ENCODE data around the gene MUC5B. TPM values are rescaled to one million over a fixed set of nuclear protein-coding genes. Genes with fewer than 3 reads are reported as not detected.

Gene MUC5B
- total and polyA plus RNA-seq, 2 of the 13 experiments (the other 11 are each of a cell fraction or from before 2014, with no cell fraction given), result 0.01 TPM; not detected in 1

DNA sequence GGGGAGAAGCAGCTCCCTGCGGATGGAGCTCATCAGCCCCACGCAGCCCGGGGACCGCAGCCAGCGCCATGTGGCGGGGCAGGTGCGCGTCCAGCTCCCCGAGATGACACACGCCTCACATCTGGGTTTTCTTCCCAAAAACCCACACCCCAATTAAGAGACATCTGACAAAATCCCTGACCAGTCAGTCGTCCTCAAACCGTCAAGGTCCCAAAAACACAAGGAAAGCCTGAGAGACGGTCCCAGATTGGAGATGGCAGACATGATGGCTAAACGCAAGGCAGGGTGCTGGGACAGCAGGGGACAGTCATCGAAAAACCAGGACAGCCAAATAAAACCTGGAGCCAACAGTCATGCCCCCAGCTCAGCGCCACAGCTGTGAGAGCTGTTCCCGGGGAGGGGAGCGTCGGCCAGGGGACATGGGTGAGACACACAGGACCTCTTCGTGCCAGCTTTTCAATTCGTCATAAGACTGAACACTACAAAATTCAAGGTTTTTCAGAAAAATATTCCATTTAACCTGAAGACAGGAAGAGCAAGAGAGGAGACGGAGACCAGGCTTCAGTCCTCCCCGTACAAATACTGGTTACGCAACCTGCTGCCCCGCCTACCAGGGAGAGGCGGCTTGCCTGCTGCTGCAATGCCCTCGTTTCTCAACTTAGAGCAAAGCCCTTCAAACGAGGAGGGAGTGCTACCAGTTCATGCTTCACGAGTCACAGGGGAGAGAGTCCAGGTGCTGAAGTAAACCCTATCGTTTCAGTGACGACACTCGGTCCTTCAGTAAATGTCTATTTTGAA, 76.0 kb downstream of the MUC5B start (continued):
- TF ChIP-seq MAFF (IDR thresholded peaks at IDR 0.05; ENCODE audit: low read depth, low read length) (no peak), ZNF224 (CRISPR knock-in tag; IDR thresholded peaks at IDR 0.05) (no peak), ZFP90 (CRISPR knock-in tag; IDR thresholded peaks at IDR 0.05; ENCODE audit: borderline replicate concordance) (peak; percentile 76; the same call in 1 of the 2 replicates), FOSL1 (CRISPR knock-in tag; IDR thresholded peaks at IDR 0.05; ENCODE audit: borderline replicate concordance) (no peak), ZNF788 (CRISPR knock-in tag; IDR thresholded peaks at IDR 0.05; ENCODE audit: borderline replicate concordance) (peak; percentile 66; the same call in 1 of the 2 replicates), SIN3B (IDR thresholded peaks at IDR 0.05; ENCODE audit: low read length) (no peak), SMAD9 (CRISPR knock-in tag; IDR thresholded peaks at IDR 0.05) (no peak), CBX1 (IDR thresholded peaks at IDR 0.05; ENCODE audit: low read depth) (no peak), ZNF3 (CRISPR knock-in tag; IDR thresholded peaks at IDR 0.05) (no peak), ZNF510 (CRISPR knock-in tag; IDR thresholded peaks at IDR 0.05; ENCODE audit: low read depth) (peak; percentile 65; the same call in 1 of the 2 replicates), NFAT5 (CRISPR knock-in tag; IDR thresholded peaks at IDR 0.05) (0 out of 2 replicates have a peak, but pooled peaks have one; percentile 48), NCOR1 (IDR thresholded peaks at IDR 0.05; ENCODE audit: borderline replicate concordance, low read length) (no peak; the same call in 1 of the 2 replicates), MEF2D (CRISPR knock-in tag; IDR thresholded peaks at IDR 0.05) (peak; percentile 81), NFIC (IDR thresholded peaks at IDR 0.05; ENCODE audit: low read length) (no peak), ZNF44 (CRISPR knock-in tag; IDR thresholded peaks at IDR 0.05) (no peak), YEATS2 (CRISPR knock-in tag; IDR thresholded peaks at IDR 0.05; ENCODE audit: borderline replicate concordance) (peak; percentile 69; the same call in 1 of the 2 replicates), SATB2 (CRISPR knock-in tag; IDR thresholded peaks at IDR 0.05) (no peak), ZNF367 (CRISPR knock-in tag; IDR thresholded peaks at IDR 0.05; ENCODE audit: borderline replicate concordance) (no peak), CREB1 (IDR thresholded peaks at IDR 0.05) (peak; percentile 60), CREB1 (CRISPR knock-in tag; IDR thresholded peaks at IDR 0.05) (no peak), RBAK (CRISPR knock-in tag; IDR thresholded peaks at IDR 0.05) (0 out of 2 replicates have a peak, but pooled peaks have one; percentile 47)
- TF ChIP-seq, protein P1, sequence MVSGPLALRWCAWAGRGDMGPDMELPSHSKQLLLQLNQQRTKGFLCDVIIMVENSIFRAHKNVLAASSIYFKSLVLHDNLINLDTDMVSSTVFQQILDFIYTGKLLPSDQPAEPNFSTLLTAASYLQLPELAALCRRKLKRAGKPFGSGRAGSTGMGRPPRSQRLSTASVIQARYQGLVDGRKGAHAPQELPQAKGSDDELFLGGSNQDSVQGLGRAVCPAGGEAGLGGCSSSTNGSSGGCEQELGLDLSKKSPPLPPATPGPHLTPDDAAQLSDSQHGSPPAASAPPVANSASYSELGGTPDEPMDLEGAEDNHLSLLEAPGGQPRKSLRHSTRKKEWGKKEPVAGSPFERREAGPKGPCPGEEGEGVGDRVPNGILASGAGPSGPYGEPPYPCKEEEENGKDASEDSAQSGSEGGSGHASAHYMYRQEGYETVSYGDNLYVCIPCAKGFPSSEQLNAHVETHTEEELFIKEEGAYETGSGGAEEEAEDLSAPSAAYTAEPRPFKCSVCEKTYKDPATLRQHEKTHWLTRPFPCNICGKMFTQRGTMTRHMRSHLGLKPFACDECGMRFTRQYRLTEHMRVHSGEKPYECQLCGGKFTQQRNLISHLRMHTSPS (CRISPR knock-in tag; IDR thresholded peaks at IDR 0.05; ENCODE audit: low read depth), result peak; percentile 76; the same call in 1 of the 2 replicates
- TF ChIP-seq, protein P2, sequence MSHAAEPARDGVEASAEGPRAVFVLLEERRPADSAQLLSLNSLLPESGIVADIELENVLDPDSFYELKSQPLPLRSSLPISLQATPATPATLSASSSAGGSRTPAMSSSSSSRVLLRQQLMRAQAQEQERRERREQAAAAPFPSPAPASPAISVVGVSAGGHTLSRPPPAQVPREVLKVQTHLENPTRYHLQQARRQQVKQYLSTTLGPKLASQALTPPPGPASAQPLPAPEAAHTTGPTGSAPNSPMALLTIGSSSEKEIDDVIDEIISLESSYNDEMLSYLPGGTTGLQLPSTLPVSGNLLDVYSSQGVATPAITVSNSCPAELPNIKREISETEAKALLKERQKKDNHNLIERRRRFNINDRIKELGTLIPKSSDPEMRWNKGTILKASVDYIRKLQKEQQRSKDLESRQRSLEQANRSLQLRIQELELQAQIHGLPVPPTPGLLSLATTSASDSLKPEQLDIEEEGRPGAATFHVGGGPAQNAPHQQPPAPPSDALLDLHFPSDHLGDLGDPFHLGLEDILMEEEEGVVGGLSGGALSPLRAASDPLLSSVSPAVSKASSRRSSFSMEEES (CRISPR knock-in tag; IDR thresholded peaks at IDR 0.05), result peak; percentile 64

Measured in HepG2 (cell line).